IPS-20b (cell line): ENCODE results near the gene ING2.

Experiments used
- H3K27ac ChIP-seq: one replicate; pipeline ENCODE4 v1.5.1; 2013; ENCODE audit warnings: low read length
- H3K27me3 ChIP-seq: 2 replicates; pipeline ENCODE4 v1.6.1; 2013; ENCODE audit warnings: mild to moderate bottlenecking, low read length, inconsistent platforms; ENCODE audit not compliant: insufficient read depth
- H3K36me3 ChIP-seq: 2 replicates; pipeline ENCODE4 v1.6.1; 2013; ENCODE audit warnings: low read depth, mild to moderate bottlenecking, inconsistent platforms, low read length, moderate library complexity; ENCODE audit not compliant: insufficient read depth
- H3K4me1 ChIP-seq: 2 replicates; pipeline ENCODE4 v1.6.1; 2013; ENCODE audit warnings: mild to moderate bottlenecking, control low read depth, inconsistent platforms, low read length, moderate library complexity; ENCODE audit not compliant: insufficient read depth
- H3K4me3 ChIP-seq: 2 replicates; pipeline ENCODE4 v1.5.1; 2013; ENCODE audit warnings: mild to moderate bottlenecking, low read length, inconsistent platforms
- H3K9ac ChIP-seq: 2 replicates; pipeline ENCODE4 v1.6.1; 2013; ENCODE audit warnings: low read depth, mild to moderate bottlenecking, inconsistent platforms, low read length, moderate library complexity
- H3K9me3 ChIP-seq: 2 replicates; pipeline ENCODE4 v1.6.1; 2013; ENCODE audit warnings: mild to moderate bottlenecking, low read depth, low read length, inconsistent platforms; ENCODE audit not compliant: insufficient read depth

The ING2 gene

DNA sequence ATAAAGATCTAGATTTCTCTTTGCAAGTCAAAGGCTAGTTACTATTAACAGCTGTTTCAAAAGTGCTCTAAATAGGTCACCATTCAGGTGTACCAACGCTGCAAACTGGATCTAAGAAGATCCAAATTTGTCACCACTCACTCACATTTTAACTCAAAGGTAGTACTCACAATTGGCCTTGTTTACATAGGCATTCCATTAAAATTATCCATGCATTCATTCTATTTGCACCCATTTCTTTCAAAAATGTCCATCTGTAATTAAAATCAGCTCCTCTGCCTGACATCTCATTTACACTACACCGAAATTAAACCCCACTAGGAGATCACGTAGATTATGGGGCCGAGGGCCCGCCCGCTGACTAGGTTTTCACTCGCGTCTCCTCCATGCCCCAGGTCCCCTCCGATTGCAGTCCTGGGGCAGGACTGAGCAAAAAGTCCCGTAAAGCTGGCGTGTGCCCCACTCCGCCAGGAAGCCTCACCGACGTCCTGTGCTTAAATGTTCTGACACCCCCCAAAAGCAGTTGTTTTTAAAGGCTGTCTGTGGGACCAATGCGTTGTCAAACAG lies 1.3 kb upstream of the ING2 start:
- peaks cover 7% of the 10 kb centered on the region for H3K4me1 ChIP-seq
- no peaks in the 10 kb centered on the region for H3K27me3 ChIP-seq
- H3K9me3 ChIP-seq: no peaks in the 10 kb centered on the region
- H3K36me3 ChIP-seq: no peaks in the 10 kb centered on the region
- peak overlapping the region; percentile 80 for H3K4me3 ChIP-seq
- peak overlapping the region; percentile 3 for H3K27ac ChIP-seq
- H3K9ac ChIP-seq: peak overlapping the region; percentile 81

DNA sequence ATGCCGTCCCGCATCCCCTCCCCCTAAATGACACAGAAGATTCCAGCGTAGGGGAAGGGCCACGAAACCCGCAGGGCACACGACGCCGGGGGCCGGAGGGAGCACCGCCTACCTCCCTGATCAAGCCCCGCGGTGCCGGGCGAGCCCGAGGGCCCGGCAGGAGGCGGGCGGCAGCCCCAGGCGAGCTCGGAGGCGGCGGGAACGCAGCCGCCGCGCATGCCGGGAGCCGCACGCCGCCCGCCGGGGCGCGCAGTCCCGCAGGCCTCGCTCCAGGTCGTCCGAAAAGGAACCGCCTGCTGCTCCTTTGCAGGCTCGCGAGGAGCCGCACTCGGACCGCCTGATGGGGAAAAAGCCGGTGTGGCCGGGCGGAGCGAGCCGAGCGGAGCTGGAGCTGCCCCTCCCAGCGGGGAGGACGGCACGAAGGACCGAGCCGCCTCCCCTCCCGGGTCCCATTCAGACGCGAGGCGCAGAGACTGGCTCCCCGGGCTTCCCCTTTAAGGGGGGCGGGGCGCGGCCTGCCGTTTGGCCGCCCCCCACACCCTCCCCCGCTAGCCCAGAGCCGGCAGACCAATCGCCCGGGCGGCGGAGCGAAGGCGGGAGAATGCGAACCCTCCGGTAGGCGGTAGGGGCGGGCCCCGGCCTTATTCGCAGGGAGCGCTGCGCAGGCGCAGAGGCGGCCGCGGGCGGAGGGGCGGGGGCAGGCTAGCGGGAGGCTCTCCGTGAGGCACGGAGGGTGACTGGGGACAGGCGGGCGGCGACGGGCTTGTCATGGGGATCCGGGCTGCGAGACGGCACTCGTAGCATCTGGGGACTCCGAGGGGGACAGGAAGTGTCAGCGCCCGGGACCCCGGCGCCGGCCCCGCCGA lies 561 bp upstream of the ING2 start:
- peak overlapping the region; percentile 3 for H3K27ac ChIP-seq
- no peaks in the 10 kb centered on the region for H3K9me3 ChIP-seq
- H3K4me3 ChIP-seq: peak overlapping the region; percentile 80
- peak overlapping the region; percentile 87 for H3K9ac ChIP-seq
- H3K36me3 ChIP-seq: no peaks in the 10 kb centered on the region
- peaks cover 7% of the 10 kb centered on the region for H3K4me1 ChIP-seq
- no peaks in the 10 kb centered on the region for H3K27me3 ChIP-seq

DNA sequence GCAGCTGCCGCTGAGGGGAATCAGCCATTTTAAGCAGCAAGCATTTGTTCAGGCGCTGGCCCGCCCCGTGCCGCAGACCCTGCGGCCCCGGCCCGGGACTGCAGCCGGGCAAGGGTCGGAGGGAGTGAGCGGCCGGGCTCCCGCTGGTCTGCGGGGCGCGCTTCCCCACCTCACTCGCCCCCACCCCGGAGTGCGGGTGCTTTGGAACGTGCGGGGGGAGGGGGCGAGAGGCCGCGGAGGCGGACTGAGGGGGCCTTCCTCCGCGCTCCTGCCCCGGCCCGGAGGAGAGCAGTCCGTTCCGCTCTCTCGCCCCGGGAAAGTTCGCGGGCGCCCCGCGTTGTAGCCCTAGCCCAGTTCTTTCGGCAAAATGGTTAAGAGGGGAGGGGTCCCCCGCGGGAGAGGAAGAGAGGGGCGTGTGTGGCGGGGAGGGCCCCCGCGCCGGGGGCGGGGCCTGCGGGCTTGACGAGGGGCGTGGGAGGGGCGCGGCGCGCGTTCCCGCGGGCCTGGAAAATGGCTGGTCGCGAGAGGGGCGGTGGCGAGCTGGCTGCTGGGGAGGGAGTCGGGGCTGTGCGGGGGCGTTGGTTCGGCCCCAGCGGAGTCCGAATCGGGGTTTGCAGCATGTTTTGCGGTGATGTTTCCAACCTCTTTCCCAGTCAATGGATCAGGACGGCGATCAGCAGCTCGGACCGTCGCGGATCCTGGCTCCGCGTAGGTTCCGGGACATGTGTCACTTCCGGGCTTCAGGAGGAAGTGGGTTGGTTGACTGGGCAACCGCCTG lies 942 bp downstream of the ING2 start:
- H3K9me3 ChIP-seq: no peaks in the 10 kb centered on the region
- peak overlapping the region; percentile 80 for H3K4me3 ChIP-seq
- peak overlapping the region; percentile 87; the same call in 1 of the 2 replicates for H3K9ac ChIP-seq
- no peaks in the 10 kb centered on the region for H3K27me3 ChIP-seq
- H3K4me1 ChIP-seq: peaks cover 7% of the 10 kb centered on the region
- peaks cover 9% of the 10 kb centered on the region for H3K36me3 ChIP-seq
- H3K27ac ChIP-seq: peak overlapping the region; percentile 83

DNA sequence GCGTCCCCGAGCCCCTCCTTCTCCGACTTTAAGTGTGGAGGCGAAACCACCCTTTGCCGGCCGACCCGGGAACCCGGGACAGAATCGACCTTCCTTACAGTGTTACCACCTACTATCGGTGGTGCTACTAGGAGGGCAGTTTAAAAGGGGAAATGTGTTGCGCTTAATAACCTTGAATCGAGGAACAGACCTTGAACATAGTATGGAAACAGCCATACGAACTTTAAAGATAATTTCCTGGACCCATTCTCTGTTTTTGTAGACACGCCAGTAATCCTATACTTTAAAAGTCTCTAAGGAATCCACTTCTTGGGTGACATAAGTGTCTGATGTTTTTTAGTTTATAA lies 1.5 kb downstream of the ING2 start:
- H3K27ac ChIP-seq: no peak overlapping the region
- peak overlapping the region; percentile 80 for H3K4me3 ChIP-seq

DNA sequence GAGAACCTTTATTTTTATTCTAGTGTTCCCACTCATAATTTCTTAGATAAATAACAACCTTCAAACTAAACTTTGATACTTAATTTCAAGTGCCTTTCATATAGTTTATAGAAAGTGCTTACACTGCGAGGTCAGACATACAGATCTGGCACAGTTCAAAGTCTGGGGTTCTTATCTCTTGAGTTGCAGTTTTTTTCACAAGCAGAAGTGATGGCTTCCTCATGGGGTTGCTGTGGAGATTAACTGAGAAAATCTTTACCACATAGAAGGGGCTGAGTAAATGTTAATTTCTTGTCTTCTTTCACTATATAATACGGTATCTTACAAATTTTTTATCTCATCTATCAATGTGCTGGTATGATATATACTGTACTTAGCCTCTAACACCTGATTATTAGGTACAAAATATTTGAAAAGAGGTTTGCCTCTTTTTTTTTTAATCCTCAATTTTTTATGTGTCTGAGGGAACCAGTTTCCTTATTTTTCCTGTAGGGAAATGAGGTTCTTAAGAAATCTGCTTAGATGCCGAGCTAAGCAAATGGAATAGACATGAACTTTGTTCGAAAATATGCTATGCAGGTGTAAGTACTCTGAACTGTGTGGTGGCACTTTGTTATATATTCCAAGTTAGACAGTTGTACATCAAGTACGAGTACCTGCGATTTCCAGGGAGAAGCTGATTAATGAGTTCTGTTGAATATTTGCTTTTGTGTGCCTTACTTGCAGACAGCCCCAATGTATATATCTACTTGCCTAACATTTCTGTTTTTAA lies 3.3 kb downstream of the ING2 start:
- H3K9ac ChIP-seq: no peak overlapping the region
- H3K4me1 ChIP-seq: peaks cover 3% of the 10 kb centered on the region; the same call in 1 of the 2 replicates
- H3K27me3 ChIP-seq: no peaks in the 10 kb centered on the region
- H3K4me3 ChIP-seq: no peak overlapping the region
- H3K9me3 ChIP-seq: no peaks in the 10 kb centered on the region
- no peak overlapping the region for H3K27ac ChIP-seq
- H3K36me3 ChIP-seq: peaks cover 29% of the 10 kb centered on the region

More for the DNA sequence above, 1.5 kb downstream of the ING2 start:
- H3K4me1 ChIP-seq: peaks cover 7% of the 10 kb centered on the region
- peaks cover 15% of the 10 kb centered on the region for H3K36me3 ChIP-seq
- H3K9me3 ChIP-seq: no peaks in the 10 kb centered on the region
- no peaks in the 10 kb centered on the region for H3K27me3 ChIP-seq
- peak overlapping the region; percentile 87; the same call in 1 of the 2 replicates for H3K9ac ChIP-seq

DNA sequence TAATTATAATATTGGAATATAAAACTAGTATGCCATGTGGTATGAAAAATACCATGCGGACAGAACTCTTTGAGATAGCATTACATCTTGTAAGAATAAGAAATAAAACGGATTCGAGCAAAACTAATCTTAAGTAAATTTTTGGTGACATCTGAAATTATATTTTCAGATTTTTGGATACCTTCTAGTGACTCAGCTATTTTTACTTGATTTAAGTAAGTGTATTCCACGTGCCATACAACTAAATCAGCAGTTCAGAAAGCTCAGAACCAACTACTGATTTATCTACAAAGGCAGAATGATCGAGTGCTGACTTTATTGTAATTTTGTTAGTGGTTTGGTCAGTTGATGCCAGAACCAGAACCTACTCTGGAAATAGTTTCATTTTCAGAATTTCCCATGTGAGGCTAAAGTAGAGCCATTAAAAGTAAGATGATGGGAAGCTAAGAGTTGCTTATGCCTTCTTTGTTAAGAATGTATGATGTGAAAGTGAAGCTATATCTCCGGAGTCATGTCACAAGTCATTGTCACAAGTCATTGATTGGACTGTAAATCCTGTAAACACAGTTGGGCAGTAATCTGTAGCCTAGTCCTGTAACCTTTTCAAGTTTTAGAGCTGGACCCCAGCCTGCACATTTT lies 4.0 kb downstream of the ING2 start:
- Histone ChIP-seq H3K27me3 (no peaks in the 10 kb centered on the region), H3K4me1 (peaks cover 3% of the 10 kb centered on the region; the same call in 1 of the 2 replicates), H3K27ac (no peak overlapping the region), H3K9me3 (no peaks in the 10 kb centered on the region), H3K9ac (no peak overlapping the region), H3K36me3 (peaks cover 29% of the 10 kb centered on the region), H3K4me3 (no peak overlapping the region)

DNA sequence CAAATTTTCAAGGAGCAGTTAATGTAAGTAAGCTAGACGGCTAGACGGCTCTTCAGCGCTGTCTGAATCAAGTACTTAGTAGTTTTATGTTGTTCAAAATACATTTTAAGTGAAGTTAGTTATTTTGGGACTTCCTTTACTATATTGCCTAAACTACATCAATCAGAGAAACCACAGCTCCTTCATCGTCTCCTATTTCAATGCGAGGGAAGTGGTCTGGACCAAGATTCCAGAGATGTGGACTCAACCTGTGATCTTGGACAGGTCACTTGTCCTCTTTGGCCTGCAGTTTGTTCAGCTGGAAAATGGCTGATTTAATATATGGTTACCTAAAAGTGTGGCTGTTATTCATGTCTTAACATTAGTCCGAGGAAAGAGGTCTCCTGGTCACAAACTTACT lies 10.6 kb downstream of the ING2 start:
- Histone ChIP-seq H3K27ac (no peak overlapping the region), H3K36me3 (peaks cover 24% of the 10 kb centered on the region), H3K4me3 (no peak overlapping the region), H3K9ac (no peak overlapping the region), H3K4me1 (peaks cover 7% of the 10 kb centered on the region), H3K27me3 (no peaks in the 10 kb centered on the region), H3K9me3 (no peaks in the 10 kb centered on the region)

DNA sequence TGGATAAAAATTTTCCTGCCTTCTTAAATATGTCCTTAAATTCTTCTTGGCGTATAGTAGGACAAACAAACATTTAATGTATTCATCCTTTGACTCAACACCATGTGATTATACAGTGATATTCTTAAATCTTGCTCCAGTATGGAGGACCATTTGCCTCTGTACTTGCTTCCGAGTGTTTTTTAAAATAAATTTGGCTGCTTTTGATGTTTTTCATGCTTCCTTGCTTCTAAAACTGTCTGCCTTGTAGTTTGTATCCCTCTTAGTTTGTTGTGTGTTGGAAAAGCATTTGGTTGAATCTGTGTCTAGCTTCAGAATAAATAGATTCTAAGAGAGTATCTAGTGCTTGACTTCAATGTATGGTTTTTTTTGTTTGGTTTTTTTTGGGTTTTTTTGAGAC lies 12.3 kb downstream of the ING2 start:
- Histone ChIP-seq H3K36me3 (peaks cover 6% of the 10 kb centered on the region; the same call in 1 of the 2 replicates), H3K27me3 (no peaks in the 10 kb centered on the region), H3K4me1 (peaks cover 9% of the 10 kb centered on the region), H3K27ac (no peak overlapping the region), H3K9ac (no peak overlapping the region), H3K4me3 (no peak overlapping the region), H3K9me3 (no peaks in the 10 kb centered on the region)

DNA sequence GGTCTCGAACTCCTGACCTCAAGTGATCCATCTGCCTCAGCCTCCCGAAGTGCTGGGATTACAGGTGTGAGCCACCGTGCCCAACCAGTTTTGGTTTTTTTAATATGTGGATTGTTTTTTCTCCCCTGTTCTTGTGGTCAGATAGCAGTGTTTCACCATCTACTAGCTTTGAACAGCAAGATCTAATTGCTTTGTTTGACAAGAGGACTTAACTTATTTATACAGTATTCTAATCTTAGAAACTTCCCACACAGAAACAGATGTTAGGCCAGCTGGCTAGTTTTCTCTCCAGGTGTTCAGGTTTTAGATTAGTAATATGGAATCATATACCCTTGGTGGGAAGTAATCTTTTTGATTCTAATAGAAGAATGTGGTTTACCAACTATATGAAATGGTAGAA lies 12.9 kb downstream of the ING2 start:
- Histone ChIP-seq H3K27me3 (no peaks in the 10 kb centered on the region), H3K36me3 (peaks cover under 1% of the 10 kb centered on the region; the same call in 1 of the 2 replicates), H3K4me1 (peaks cover 9% of the 10 kb centered on the region), H3K27ac (no peak overlapping the region), H3K9ac (no peak overlapping the region), H3K4me3 (no peak overlapping the region), H3K9me3 (no peaks in the 10 kb centered on the region)

DNA sequence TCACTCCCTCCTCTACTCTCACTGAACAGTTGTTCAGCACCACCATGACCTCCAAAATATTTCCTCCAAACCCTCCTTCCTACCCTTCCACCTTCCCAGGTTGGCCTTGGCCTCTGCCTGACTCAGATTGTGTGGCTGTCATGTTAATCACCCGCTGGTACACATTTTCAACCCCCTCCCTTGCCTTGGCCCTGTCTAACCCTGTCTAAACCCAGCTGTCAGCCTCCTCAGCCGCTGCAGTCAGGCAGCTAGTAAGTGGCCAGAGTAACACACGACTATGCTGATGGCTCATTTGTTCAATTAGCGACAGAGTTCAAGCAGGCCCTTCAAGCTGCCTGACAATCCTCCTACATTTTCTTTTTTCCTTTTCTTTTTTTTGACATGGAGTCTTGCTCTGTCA lies 18.0 kb downstream of the ING2 start:
- H3K4me1 ChIP-seq: peaks cover 9% of the 10 kb centered on the region
- no peak overlapping the region for H3K4me3 ChIP-seq
- no peaks in the 10 kb centered on the region for H3K9me3 ChIP-seq
- H3K27me3 ChIP-seq: no peaks in the 10 kb centered on the region
- H3K27ac ChIP-seq: no peak overlapping the region
- no peaks in the 10 kb centered on the region for H3K36me3 ChIP-seq
- no peak overlapping the region for H3K9ac ChIP-seq

DNA sequence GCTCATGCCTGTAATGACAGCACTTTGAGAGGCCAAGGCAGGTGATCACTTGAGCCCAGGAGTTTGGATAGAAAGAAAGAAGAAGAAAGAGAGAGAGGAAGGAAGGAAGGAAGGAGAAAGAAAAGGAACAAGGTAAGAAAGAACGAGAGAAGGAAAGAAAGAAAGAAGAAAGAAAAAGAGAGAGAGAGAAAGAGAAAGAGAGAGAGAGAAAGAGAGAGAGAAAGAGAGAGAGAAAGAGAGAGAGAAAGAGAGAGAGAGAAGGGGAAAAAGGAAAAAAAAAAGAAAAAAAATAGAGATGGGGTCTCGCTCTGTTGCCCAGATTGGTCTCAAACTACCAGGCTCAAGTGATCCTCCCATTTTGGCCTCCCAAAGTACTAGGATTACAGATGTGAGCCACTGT lies 22.5 kb downstream of the ING2 start:
- Histone ChIP-seq H3K4me3 (no peak overlapping the region), H3K27ac (no peak overlapping the region), H3K36me3 (no peaks in the 10 kb centered on the region), H3K9me3 (no peaks in the 10 kb centered on the region), H3K9ac (no peak overlapping the region), H3K4me1 (no peaks in the 10 kb centered on the region), H3K27me3 (no peaks in the 10 kb centered on the region)
